Gastroesophageal sphincter (tissue), 3 donors: ENCODE measurements around the gene RAET1G.

Experiments used
- POLR2A ChIP-seq, 2 donors: fragments of 450-650 bp; IDR thresholded peaks; one replicate each; pipeline ENCODE4 v1.6.1; 2017; ENCODE audit warnings: antibody characterized with exemption in 2 of 2, mild to moderate bottlenecking in 2 of 2, moderate library complexity in 1 of 2
- POLR2AphosphoS5 ChIP-seq: sonication (generic); formaldehyde crosslinking; IDR thresholded peaks from one replicate; pipeline ENCODE4 v1.6.1; 2017; ENCODE audit warnings: antibody characterized with exemption
- TF ChIP-seq, protein P1 (sequence below), 4 experiments: fragments of 200-600 bp in 2 of 4; fragments of 450-650 bp in 2 of 4; sonication (generic) in 1 of 4; IDR thresholded peaks; one replicate each; pipeline ENCODE4 v1.5.1; 2017 to 2019; ENCODE audit warnings: antibody characterized with exemption in 4 of 4, mild to moderate bottlenecking in 2 of 4, moderate library complexity in 2 of 4

DNA sequence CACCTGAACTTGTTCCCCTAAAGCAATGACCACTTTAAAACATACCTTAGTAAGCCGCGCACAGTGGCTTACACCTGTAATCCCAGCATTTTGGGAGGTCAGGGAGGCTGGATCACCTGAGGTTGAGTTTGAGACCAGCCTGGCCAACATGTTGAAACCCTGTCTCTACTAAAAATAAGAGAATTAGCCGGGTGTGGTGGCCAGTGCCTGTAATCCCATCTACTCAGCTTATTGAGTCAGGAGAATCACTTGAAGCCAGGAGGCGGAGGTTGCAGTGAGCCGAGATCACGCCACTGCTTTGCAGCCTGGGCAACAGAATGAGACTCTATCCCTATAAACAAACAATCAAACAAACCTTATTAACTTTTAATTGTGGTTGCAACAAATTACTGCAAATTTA is 23.4 kb downstream of the RAET1G start:
- TF ChIP-seq, protein P1, sequence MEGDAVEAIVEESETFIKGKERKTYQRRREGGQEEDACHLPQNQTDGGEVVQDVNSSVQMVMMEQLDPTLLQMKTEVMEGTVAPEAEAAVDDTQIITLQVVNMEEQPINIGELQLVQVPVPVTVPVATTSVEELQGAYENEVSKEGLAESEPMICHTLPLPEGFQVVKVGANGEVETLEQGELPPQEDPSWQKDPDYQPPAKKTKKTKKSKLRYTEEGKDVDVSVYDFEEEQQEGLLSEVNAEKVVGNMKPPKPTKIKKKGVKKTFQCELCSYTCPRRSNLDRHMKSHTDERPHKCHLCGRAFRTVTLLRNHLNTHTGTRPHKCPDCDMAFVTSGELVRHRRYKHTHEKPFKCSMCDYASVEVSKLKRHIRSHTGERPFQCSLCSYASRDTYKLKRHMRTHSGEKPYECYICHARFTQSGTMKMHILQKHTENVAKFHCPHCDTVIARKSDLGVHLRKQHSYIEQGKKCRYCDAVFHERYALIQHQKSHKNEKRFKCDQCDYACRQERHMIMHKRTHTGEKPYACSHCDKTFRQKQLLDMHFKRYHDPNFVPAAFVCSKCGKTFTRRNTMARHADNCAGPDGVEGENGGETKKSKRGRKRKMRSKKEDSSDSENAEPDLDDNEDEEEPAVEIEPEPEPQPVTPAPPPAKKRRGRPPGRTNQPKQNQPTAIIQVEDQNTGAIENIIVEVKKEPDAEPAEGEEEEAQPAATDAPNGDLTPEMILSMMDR (IDR thresholded peaks at IDR 0.05), result no peak
- TF ChIP-seq POLR2A (IDR thresholded peaks at IDR 0.05) (no peak), POLR2AphosphoS5 (no peak)
